ENCODE data around the gene PDE4B. TPM values are rescaled to one million over a fixed set of nuclear protein-coding genes. Genes with fewer than 3 reads are reported as not detected.
"Not testable (repeated sequence)": the region's sequence is repeated elsewhere in the genome, so short reads cannot be mapped to it uniquely, and the experiment has no call there.

PDE4B gene
- total RNA-seq, 2 donors from 2014 or later, result 14.0 to 17.1 TPM

DNA sequence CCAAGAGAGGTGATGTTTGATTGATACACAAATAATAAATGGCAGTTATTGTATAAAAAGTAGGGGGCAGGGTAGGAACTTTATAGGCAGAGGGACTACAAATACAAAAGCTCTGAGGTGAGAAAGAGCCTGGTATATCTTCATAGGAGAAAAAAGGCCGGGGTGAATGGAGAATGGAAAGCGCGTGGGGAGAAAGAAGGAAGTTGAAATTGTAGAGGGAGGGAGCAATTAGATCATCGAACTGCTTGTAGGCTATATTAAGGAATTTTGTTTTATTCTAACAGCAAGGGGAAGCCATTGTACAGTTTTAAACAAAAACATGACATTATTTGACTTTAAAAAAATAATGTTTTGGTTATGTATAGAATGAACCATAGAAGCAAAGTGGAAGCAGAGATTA is 147.4 kb downstream of the PDE4B start:
- DNase-seq (ENCODE audit: low spot score), result no peak
- intact Hi-C loops (cut with DNase I), result no loop called here

- DNase-seq (ENCODE audit: low spot score), result no peak
- intact Hi-C loops (cut with DNase I), result no loop called here
Measured at GRCh38 chr1:65942476-65942875, 149.8 kb downstream of the PDE4B start.

DNA sequence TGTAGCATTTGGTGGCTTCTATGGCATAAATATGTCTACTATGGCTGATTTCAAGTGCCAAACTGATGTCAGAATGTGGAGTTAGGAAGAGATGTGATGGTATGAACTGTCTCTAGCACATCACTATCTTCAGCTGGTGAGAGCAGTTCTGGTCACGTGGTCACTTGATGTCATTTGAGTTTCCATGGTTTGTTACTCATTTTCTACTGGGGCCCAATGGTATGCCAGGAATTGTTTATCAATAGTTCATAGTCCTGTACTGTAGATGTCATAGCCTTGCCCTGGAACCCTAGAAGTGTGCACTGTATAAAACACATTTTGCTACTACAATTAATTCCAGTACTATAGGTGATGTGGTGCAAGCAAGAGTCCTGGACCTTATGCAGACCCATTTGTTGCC is 153.7 kb downstream of the PDE4B start:
- intact Hi-C loops (cut with DNase I), result no loop called here
- DNase-seq (ENCODE audit: low spot score), result no peak

DNA sequence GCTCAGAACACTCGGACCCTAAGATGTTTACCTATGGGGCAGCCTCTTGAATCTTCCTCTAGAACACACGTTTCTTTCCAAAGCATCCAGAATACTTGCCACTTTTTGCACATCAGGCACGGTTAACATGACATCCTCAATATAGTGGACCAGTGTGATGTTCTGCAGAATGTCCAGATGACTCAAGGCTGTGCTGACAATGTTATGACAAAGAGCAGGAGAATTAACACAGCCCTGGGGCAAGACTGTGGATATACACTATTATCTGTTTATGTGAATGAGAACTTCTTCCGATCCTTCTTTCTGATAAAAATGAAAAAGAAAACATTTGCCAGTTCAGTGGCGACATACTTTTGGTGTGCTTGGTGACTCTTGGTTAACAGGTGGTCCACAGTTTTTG is 154.3 kb downstream of the PDE4B start:
- intact Hi-C loops (cut with DNase I), result no loop called here

GRCh38 chr1:65948609-65949229 is 156.0 kb downstream of the PDE4B start:
- intact Hi-C loops (cut with DNase I), result no loop called here
- DNase-seq (ENCODE audit: low spot score), result no peak

More for the DNA sequence above, 154.3 kb downstream of the PDE4B start:
- DNase-seq (ENCODE audit: low spot score), result no peak

- DNase-seq (ENCODE audit: low spot score), result no peak
- intact Hi-C loops (cut with DNase I), result no loop called here
Measured at GRCh38 chr1:65949230-65949626, 156.5 kb downstream of the PDE4B start.

GRCh38 chr1:65949933-65950332 is 157.2 kb downstream of the PDE4B start:
- no peak for DNase-seq (ENCODE audit: low spot score)
- intact Hi-C loops (cut with DNase I), result loop anchor here in 1 of 2 donors (5.0 kb wide), 1 partner anchor 497 kb away; no protein-coding TSS in a partner anchor

DNA sequence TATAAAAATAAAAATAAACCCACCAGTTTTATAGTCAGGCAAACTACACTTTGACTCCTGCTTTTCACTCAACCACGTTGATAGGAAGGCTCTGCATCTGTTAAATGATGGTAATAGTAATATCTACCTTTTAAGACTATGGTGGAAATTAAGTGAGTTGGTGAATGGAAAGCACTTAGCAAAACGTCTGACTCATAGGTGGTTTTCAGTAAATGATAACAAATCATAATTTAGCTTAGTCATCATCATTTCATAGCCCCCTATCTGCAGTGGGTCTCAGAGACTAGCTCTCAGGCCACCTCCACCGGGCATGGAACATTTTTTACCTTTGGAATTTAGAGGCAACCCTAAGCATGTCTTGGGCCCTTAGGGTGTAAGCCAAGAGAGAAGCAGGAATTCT is 160.0 kb downstream of the PDE4B start:
- intact Hi-C loops (cut with DNase I), result loop anchor here in 1 of 2 donors (5.0 kb wide), 1 partner anchor 495 kb away; no protein-coding TSS in a partner anchor
- no peak for DNase-seq (ENCODE audit: low spot score)

- no peak for DNase-seq (ENCODE audit: low spot score)
- intact Hi-C loops (cut with DNase I), result loop anchor here in 1 of 2 donors (5.0 kb wide), 1 partner anchor 494 kb away; no protein-coding TSS in a partner anchor
Measured at GRCh38 chr1:65953170-65953569, 160.5 kb downstream of the PDE4B start.

DNA sequence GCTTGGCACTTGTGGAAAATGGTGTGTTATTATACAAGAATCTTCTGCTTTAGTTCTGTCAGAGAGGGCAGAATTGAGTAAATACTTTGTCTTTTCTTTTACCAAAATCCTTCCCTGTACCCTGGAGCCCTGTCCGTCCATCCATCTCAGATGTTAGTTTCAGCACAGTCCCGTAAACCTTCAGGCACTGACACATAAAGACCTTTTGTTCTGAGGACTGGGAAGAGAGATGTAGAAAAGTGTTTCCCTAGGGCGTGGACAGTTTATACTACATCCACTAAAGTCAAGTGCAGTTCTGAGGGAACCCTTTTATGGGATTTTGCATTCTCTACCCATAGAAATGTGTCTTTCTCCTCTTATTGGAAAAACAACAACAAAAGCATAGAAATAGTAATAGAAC is 162.4 kb downstream of the PDE4B start:
- no peak for DNase-seq (ENCODE audit: low spot score)
- intact Hi-C loops (cut with DNase I), result loop anchor here in 1 of 2 donors (5.0 kb wide), 1 partner anchor 287 kb away; no protein-coding TSS in a partner anchor

DNA sequence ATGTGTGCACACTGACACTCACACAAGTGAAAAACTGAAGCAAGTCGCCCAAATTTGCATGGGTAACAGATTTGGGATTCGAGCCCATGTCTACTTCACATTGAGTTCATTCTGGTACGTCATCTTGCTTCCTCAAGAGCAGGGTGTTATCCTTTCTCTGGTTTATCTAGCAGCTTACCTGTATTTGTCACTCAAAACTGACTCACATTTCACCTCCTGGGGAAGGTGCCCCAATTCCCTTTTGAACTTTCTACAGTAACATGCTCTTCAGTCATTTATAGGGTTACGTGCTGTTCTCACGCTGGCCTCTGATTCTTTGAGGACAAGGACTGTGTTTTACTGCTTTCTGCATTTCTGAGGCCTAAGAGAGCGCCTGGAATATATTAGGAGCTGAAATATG is 162.8 kb downstream of the PDE4B start:
- intact Hi-C loops (cut with DNase I), result loop anchor here in 1 of 2 donors (5.0 kb wide), 1 partner anchor 287 kb away; no protein-coding TSS in a partner anchor
- no peak for DNase-seq (ENCODE audit: low spot score)

DNA sequence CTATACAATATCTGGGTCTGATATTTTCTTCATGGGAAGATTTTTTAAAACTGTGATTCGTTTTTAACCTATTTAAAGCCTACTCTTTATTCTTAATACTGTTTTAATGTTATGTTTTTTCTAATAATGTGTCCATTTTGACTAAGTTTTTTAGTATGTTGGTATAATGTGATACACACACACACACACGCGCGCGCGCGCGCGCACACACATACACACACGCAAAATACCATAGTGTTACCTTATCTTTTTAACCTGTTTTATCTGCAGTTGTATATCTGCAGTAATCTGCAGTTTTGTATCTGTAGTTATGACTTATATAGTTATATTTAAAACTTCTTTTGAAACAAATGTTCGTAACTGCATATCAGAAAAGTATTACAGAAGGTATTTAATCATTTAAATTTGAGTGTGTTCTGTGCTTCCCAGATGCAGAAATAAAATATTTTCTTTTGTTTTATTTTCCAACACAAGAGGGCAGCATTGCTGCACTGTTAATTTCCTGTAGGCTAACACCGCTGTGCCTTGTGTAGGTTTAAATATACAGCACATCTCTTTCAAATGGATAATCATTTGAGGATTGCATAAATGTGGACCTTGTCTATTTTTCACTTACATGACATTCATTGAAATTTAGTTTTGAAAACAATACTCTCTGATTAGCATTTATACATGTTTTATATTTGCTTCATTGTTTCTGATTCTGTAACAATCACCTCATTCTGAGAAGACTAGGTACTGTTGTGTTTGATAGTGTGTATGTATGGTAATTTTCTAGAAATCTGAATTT is 166.1 kb downstream of the PDE4B start:
- DNase-seq (ENCODE audit: low spot score), result no peak
- intact Hi-C loops (cut with DNase I), result loop anchor here in 1 of 2 donors (5.0 kb wide), 1 partner anchor 284 kb away; no protein-coding TSS in a partner anchor

DNA sequence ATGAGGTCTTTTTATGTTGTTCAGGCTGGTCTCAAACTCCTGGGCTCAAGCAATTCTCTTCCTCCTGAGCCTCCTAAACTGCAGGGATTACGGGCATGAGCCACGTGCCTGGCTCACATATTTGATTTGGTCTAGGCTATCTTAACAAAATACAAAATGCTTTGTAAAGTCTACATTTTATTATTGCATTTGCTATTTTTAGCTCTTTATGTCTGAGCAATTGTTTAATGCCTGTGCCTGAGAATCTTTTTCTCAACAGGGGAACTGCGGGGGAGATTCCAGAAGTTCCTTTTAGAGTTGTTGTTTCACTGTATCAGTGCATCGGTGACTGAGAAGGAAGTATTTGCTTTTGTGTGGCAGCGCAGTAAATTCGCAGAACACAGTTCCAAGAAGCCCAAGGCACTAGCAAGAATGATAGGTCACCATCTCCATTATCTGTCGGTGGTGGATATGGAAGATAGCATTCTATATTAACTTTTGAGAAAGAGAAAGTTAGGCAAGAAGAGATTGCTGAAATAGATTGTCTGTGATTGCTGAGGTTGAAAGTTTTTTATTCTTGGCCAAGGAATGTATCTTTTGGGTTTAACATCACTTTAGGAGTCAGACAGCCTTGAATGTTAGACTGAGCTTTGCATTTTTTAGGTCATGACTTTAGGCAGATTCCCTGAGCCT is 167.3 kb downstream of the PDE4B start:
- intact Hi-C loops (cut with DNase I), result loop anchor here (5.0 to 10.0 kb wide), 2 partner anchors 282 to 285 kb away; no protein-coding TSS in a partner anchor

DNA sequence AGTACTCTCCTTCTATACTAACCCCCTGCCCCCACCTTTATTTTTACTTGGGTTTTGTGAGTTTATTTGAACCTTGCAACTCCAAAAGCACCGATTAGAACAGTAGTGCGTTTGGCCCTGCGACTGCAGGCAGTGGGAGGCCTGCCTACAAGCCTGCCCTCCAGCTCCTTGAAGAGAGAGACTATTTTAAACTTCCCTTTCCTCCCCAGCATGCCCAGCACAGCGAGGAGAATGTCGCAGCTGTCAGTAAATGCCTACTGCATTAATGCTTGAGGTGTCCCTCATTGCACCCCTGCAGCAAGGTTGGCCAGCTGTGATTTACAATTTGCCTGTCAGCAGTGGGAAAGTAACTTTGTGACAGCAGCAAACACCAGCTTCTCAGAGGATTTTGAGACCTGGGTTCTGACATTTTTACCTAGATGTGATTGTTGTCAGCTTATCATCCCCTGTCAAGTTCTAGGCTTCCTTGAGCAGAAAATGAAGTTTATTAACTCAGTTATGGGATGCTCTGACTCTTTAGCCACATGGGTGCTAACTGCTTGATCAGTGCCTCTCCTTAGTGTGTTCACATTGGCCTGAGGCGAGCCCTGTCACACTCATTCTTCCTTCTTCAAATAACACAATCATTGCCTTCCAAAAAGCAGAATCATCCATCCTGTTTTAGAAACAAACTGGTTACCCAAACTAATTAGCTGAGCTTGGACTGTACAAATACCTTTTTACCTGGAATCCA is 170.6 kb downstream of the PDE4B start:
- intact Hi-C loops (cut with DNase I), result loop anchor here in 1 of 2 donors (10.0 kb wide), 1 partner anchor 281 kb away; no protein-coding TSS in a partner anchor
- no peak for DNase-seq (ENCODE audit: low spot score)

More for the DNA sequence above, 167.3 kb downstream of the PDE4B start:
- no peak for DNase-seq (ENCODE audit: low spot score)

GRCh38 chr1:65964123-65964522 is 171.4 kb downstream of the PDE4B start:
- no peak for DNase-seq (ENCODE audit: low spot score)
- intact Hi-C loops (cut with DNase I), result loop anchor here in 1 of 2 donors (10.0 kb wide), 1 partner anchor 281 kb away; no protein-coding TSS in a partner anchor

DNA sequence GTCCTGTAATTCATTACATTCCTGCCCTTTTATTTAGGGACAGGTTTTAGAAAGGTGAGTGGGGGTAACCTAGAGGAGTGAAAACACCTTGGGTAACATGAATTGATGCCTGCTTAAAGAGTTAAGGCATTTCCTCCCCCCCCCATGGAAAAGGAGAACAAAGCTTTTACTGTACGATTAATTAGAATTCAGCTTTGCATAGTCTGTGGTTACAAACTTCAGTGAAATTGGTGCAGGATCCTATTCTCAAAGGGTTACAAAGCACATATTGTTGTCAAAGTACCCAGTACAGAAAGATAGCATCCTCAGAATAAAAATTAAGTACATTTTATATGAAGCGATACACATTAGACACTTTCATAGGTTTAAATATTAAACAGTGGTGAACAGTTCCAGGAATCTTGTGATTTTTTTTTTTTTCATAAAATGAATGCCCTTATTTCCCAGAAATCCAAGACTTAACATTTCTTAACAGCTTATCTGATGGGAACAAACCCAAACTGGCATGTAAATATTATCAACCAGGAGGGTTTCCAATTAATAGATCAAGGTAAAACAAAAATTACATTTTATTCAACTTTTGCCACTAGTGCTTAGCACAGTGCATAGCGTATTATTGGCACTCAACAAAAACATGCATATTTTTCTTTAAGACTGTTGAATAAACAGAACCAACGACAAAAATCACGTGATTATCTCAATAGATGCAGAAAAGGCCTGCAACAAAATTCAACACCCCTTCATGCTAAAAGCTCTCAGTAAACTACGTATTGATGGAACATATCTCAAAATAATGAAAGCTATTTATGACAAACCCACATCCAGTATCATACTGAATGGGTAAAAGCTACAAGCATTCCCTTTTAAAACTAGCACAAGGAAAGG is 172.7 kb downstream of the PDE4B start:
- intact Hi-C loops (cut with DNase I), result loop anchor here in 1 of 2 donors (10.0 kb wide), 1 partner anchor 279 kb away; no protein-coding TSS in a partner anchor
- DNase-seq (ENCODE audit: low spot score), result no peak

DNA sequence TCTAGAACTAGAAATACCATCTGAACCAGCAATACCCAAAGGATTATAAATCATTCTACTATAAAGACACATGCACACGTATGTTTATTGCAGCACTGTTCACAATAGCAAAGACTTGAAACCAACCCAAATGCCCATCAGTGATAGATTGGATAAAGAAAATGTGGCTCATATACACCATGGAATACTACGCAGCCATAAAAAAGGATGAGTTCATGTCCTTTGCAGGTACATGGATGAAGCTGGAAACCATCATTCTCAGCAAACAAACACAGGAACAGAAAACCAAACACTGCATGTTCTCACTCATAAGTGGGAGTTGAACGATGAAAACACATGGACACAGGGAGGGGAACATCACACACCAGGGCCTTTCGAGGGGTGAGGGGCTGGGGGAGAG is 174.8 kb downstream of the PDE4B start:
- intact Hi-C loops (cut with DNase I), result loop anchor here in 1 of 2 donors (10.0 kb wide), 1 partner anchor 277 kb away; no protein-coding TSS in a partner anchor
- not testable (repeated sequence) for DNase-seq (ENCODE audit: low spot score)

GRCh38 chr1:65971547-65971946 is 178.9 kb downstream of the PDE4B start:
- DNase-seq (ENCODE audit: low spot score), result no peak
- intact Hi-C loops (cut with DNase I), result no loop called here
